GM23338 (cell line): ENCODE data around the gene SFXN1. TPM values are rescaled to one million over a fixed set of nuclear protein-coding genes. Genes with fewer than 3 reads are reported as not detected.

Source experiments
- ATAC-seq: fragments of 200-7000 bp; cut with Tn5 transposase; 3 replicates; pipeline ENCODE4 v1.9.1; 2020
- DNase-seq: peaks from one replicate; pipeline ENCODE4 v3.0.0-alpha.2; 2015; ENCODE audit warnings: low spot score
- H2AFZ ChIP-seq: fragments of 200-600 bp; sonication (generic); 2 replicates; pipeline ENCODE4 v1.8.0; 2016; ENCODE audit warnings: antibody characterized with exemption, mild to moderate bottlenecking, moderate library complexity
- H3F3A ChIP-seq: fragments of 200-600 bp; sonication (generic); replicated peaks from 2 replicates; pipeline ENCODE4 v1.8.0; 2017; ENCODE audit warnings: antibody characterized with exemption, mixed run types, low read depth
- H3K27ac ChIP-seq: fragments of 200-600 bp; sonication (generic); 2 replicates; pipeline ENCODE4 v1.6.1; 2016; ENCODE audit warnings: low read depth
- H3K27me3 ChIP-seq: fragments of 200-600 bp; sonication (generic); 2 replicates; pipeline ENCODE4 v1.8.0; 2016; ENCODE audit warnings: mild to moderate bottlenecking, mixed run types, moderate library complexity; ENCODE audit not compliant: insufficient read depth
- H3K36me3 ChIP-seq: fragments of 200-600 bp; sonication (generic); 2 replicates; pipeline ENCODE4 v1.8.0; 2016; ENCODE audit warnings: mild to moderate bottlenecking; ENCODE audit not compliant: insufficient read depth
- H3K4me1 ChIP-seq: fragments of 200-600 bp; sonication (generic); 2 replicates; pipeline ENCODE4 v1.8.0; 2016; ENCODE audit warnings: mild to moderate bottlenecking, moderate library complexity; ENCODE audit not compliant: insufficient read depth
- H3K4me2 ChIP-seq: fragments of 200-600 bp; sonication (generic); 2 replicates; pipeline ENCODE4 v1.7.1; 2017; ENCODE audit warnings: mixed run types
- H3K4me3 ChIP-seq: fragments of 200-600 bp; sonication (generic); 2 replicates; pipeline ENCODE4 v1.6.1; 2016; ENCODE audit warnings: mixed run types
- H3K79me2 ChIP-seq: fragments of 200-600 bp; sonication (generic); replicated peaks from 2 replicates; pipeline ENCODE4 v1.8.0; 2017; ENCODE audit warnings: mild to moderate bottlenecking; ENCODE audit not compliant: insufficient read depth
- H3K9me2 ChIP-seq: fragments of 200-600 bp; sonication (generic); 2 replicates; pipeline ENCODE4 v1.8.0; 2017; ENCODE audit not compliant: insufficient read depth
- H4K20me1 ChIP-seq: fragments of 200-600 bp; sonication (generic); replicated peaks from 2 replicates; pipeline ENCODE4 v1.8.0; 2017; ENCODE audit warnings: mild to moderate bottlenecking; ENCODE audit not compliant: insufficient read depth
- H3K27ac Mint-ChIP-seq: 2 replicates; pipeline ENCODE4 v1.8.0; 2020; ENCODE audit warnings: inconsistent platforms, mild to moderate bottlenecking, moderate library complexity, mixed read lengths
- H3K27me3 Mint-ChIP-seq: 3 replicates; pipeline ENCODE4 v1.8.0; 2022; ENCODE audit warnings: low read depth, mild to moderate bottlenecking, moderate library complexity, mixed read lengths, inconsistent platforms; ENCODE audit not compliant: insufficient read depth, poor library complexity
- H3K36me3 Mint-ChIP-seq: 3 replicates; pipeline ENCODE4 v1.8.0; 2021; ENCODE audit warnings: low read depth, mild to moderate bottlenecking, inconsistent platforms, moderate library complexity, mixed read lengths
- H3K4me1 Mint-ChIP-seq: 3 replicates; pipeline ENCODE4 v1.8.0; 2020; ENCODE audit warnings: mild to moderate bottlenecking, inconsistent platforms, mixed read lengths
- H3K4me3 Mint-ChIP-seq: 3 replicates; pipeline ENCODE4 v1.8.0; 2021; ENCODE audit warnings: moderate library complexity, mild to moderate bottlenecking, inconsistent platforms, mixed read lengths
- H3K9me3 Mint-ChIP-seq: 3 replicates; pipeline ENCODE4 v1.8.0; 2020; ENCODE audit warnings: moderate library complexity, mild to moderate bottlenecking, inconsistent platforms, mixed read lengths
- CREB1 ChIP-seq: fragments of 250-450 bp; sonication (Bioruptor Pico); IDR thresholded peaks from 2 replicates; pipeline ENCODE4 v1.5.0; 2020; ENCODE audit warnings: low read depth, mild to moderate bottlenecking, moderate library complexity
- ETS1 ChIP-seq: IDR thresholded peaks from 2 replicates; pipeline ENCODE4 v1.6.1; 2016; ENCODE audit warnings: antibody characterized with exemption
- EZH2 ChIP-seq: fragments of 200-600 bp; sonication (generic); IDR thresholded peaks from one replicate; pipeline ENCODE4 v1.8.0; 2017; ENCODE audit warnings: antibody characterized with exemption, mild to moderate bottlenecking, low read depth; ENCODE audit not compliant: unreplicated experiment
- EZH2phosphoT487 ChIP-seq: fragments of 200-600 bp; sonication (generic); IDR thresholded peaks from one replicate; pipeline ENCODE4 v1.8.1; 2018; ENCODE audit warnings: antibody characterized with exemption; ENCODE audit not compliant: unreplicated experiment
- JUNB ChIP-seq: IDR thresholded peaks from one replicate; pipeline ENCODE4 v1.6.1; 2016; ENCODE audit warnings: antibody characterized with exemption; ENCODE audit not compliant: unreplicated experiment
- NANOG ChIP-seq: IDR thresholded peaks from 2 replicates; pipeline ENCODE4 v1.6.1; 2016; ENCODE audit warnings: antibody characterized with exemption, borderline replicate concordance
- POLR2AphosphoS5 ChIP-seq: IDR thresholded peaks from 2 replicates; pipeline ENCODE4 v1.6.1; 2016; ENCODE audit warnings: antibody characterized with exemption, low read depth
- STAT1 ChIP-seq: IDR thresholded peaks from one replicate; pipeline ENCODE4 v1.6.1; 2016; ENCODE audit warnings: antibody characterized with exemption; ENCODE audit not compliant: unreplicated experiment
- ZNF114 ChIP-seq: fragments of 250-450 bp; sonication (Bioruptor Pico); IDR thresholded peaks from 2 replicates; pipeline ENCODE4 v1.5.0; 2020; ENCODE audit warnings: mild to moderate bottlenecking, moderate library complexity
- ZNF331 ChIP-seq: fragments of 250-450 bp; sonication (Bioruptor Pico); IDR thresholded peaks from 2 replicates; pipeline ENCODE4 v1.5.0; 2020; ENCODE audit warnings: low read depth, mild to moderate bottlenecking, moderate library complexity
- ZNF462 ChIP-seq: fragments of 250-450 bp; sonication (Bioruptor Pico); IDR thresholded peaks from 2 replicates; pipeline ENCODE4 v1.5.0; 2020; ENCODE audit warnings: mild to moderate bottlenecking, moderate library complexity
- polyA plus RNA-seq: library from polyadenylated mRNA; unstranded; fragments of >200 nt; fragmentation: Nextera tagmentation; extraction: Ambion mirVana; gene quantifications from 2 replicates; pipeline ENCODE4 v1.2.1, GENCODE V29; 2016
- total RNA-seq: library from RNA; depleted of rRNA; stranded (reverse); fragments of >200 nt; shearing (Covaris generic); gene quantifications from 2 replicates; pipeline ENCODE4 v1.2.3, GENCODE V29; 2014
- TF ChIP-seq, protein P1 (sequence below), 2 experiments: fragments of 200-600 bp in 1 of 2; sonication (generic) in 1 of 2; conservative IDR thresholded peaks; 2 replicates each; pipeline versions ENCODE4 v1.5.1 to v1.6.1; 2016 to 2017; ENCODE audit warnings: antibody characterized with exemption in 2 of 2, low read depth in 2 of 2, mild to moderate bottlenecking in 2 of 2, moderate library complexity in 1 of 2
- TF ChIP-seq, protein P2 (sequence below): IDR thresholded peaks from one replicate; pipeline ENCODE4 v1.6.1; 2018; ENCODE audit warnings: antibody characterized with exemption; ENCODE audit not compliant: unreplicated experiment

Gene SFXN1
- total and polyA plus RNA-seq, 2 experiments from 2014 or later, result 44.0 to 97.7 TPM

GRCh38 chr5:175523292-175523691 is 44.9 kb downstream of the SFXN1 start:
- Histone ChIP-seq H3K36me3 (peaks cover 27% of the 10 kb centered on the region), H3K4me1 (no peaks in the 10 kb centered on the region)
- no peak for DNase-seq

More at GRCh38 chr5:175523292-175523691, 44.9 kb downstream of the SFXN1 start:
- Histone ChIP-seq H3K27ac (no peak overlapping the region), H4K20me1 (0 out of 2 replicates have a peak, but pooled peaks cover 3% of the 10 kb centered on the region), H3K4me3 (no peak overlapping the region), H3K4me2 (no peak overlapping the region), H2AFZ (no peak overlapping the region), H3K79me2 (no peaks in the 10 kb centered on the region), H3K9me2 (no peaks in the 10 kb centered on the region), H3F3A (peaks cover 4% of the 10 kb centered on the region; the same call in 1 of the 2 replicates), H3K27me3 (no peaks in the 10 kb centered on the region)
- Mint-ChIP-seq H3K27ac (no peak overlapping the region), H3K27me3 (no peaks in the 10 kb centered on the region), H3K4me3 (no peak overlapping the region), H3K36me3 (peaks cover 67% of the 10 kb centered on the region), H3K9me3 (no peaks in the 10 kb centered on the region), H3K4me1 (no peaks in the 10 kb centered on the region)
- no peak for ATAC-seq
- TF ChIP-seq EZH2, result no peak
- TF ChIP-seq STAT1, result no peak
- TF ChIP-seq POLR2AphosphoS5, result no peak
- TF ChIP-seq, protein P1, sequence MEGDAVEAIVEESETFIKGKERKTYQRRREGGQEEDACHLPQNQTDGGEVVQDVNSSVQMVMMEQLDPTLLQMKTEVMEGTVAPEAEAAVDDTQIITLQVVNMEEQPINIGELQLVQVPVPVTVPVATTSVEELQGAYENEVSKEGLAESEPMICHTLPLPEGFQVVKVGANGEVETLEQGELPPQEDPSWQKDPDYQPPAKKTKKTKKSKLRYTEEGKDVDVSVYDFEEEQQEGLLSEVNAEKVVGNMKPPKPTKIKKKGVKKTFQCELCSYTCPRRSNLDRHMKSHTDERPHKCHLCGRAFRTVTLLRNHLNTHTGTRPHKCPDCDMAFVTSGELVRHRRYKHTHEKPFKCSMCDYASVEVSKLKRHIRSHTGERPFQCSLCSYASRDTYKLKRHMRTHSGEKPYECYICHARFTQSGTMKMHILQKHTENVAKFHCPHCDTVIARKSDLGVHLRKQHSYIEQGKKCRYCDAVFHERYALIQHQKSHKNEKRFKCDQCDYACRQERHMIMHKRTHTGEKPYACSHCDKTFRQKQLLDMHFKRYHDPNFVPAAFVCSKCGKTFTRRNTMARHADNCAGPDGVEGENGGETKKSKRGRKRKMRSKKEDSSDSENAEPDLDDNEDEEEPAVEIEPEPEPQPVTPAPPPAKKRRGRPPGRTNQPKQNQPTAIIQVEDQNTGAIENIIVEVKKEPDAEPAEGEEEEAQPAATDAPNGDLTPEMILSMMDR (conservative IDR thresholded peaks at IDR 0.05; ENCODE audit: low read depth in 2 of 2), result no peak
- no peak for TF ChIP-seq ZNF462
- TF ChIP-seq NANOG, result no peak
- no peak for TF ChIP-seq JUNB
- no peak for TF ChIP-seq CREB1 (CRISPR knock-in tag)
- TF ChIP-seq ETS1, result no peak
- no peak for TF ChIP-seq ZNF331 (CRISPR knock-in tag)
- TF ChIP-seq, protein P2, sequence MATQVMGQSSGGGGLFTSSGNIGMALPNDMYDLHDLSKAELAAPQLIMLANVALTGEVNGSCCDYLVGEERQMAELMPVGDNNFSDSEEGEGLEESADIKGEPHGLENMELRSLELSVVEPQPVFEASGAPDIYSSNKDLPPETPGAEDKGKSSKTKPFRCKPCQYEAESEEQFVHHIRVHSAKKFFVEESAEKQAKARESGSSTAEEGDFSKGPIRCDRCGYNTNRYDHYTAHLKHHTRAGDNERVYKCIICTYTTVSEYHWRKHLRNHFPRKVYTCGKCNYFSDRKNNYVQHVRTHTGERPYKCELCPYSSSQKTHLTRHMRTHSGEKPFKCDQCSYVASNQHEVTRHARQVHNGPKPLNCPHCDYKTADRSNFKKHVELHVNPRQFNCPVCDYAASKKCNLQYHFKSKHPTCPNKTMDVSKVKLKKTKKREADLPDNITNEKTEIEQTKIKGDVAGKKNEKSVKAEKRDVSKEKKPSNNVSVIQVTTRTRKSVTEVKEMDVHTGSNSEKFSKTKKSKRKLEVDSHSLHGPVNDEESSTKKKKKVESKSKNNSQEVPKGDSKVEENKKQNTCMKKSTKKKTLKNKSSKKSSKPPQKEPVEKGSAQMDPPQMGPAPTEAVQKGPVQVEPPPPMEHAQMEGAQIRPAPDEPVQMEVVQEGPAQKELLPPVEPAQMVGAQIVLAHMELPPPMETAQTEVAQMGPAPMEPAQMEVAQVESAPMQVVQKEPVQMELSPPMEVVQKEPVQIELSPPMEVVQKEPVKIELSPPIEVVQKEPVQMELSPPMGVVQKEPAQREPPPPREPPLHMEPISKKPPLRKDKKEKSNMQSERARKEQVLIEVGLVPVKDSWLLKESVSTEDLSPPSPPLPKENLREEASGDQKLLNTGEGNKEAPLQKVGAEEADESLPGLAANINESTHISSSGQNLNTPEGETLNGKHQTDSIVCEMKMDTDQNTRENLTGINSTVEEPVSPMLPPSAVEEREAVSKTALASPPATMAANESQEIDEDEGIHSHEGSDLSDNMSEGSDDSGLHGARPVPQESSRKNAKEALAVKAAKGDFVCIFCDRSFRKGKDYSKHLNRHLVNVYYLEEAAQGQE, result no peak
- TF ChIP-seq ZNF114, result no peak
- no peak for TF ChIP-seq EZH2phosphoT487
